A549 (cell line): ENCODE results near the gene LACTBL1. TPM values are rescaled to one million over a fixed set of nuclear protein-coding genes. Genes with fewer than 3 reads are reported as not detected.

Source experiments
- ATAC-seq, 2 experiments: fragments of 200-7000 bp in 1 of 2; fragments of >200 bp in 1 of 2; cut with Nextera tagmentation in 1 of 2; cut with Tn5 transposase in 1 of 2; 3 replicates each; pipeline versions ENCODE4 v1.8.0 to v1.9.1; 2018 to 2020; ENCODE audit warnings: mild to moderate bottlenecking in 1 of 2, moderate library complexity in 1 of 2
- CTCF ChIA-PET: fragments of 300-600 bp; sonication (Branson Sonifier 250); formaldehyde crosslinking; extraction: SDS; loops from one replicate; lab custom pipeline; 2021; ENCODE audit warnings: antibody characterized with exemption, inconsistent platforms; lab: Yijun Ruan, JAX
- POLR2A ChIA-PET: fragments of 350-600 bp; formaldehyde crosslinking; extraction: SDS; loops from one replicate; lab custom pipeline; 2021; ENCODE audit warnings: antibody characterized with exemption, inconsistent platforms; lab: Yijun Ruan, JAX
- DNase-seq, 2 experiments: peaks; one replicate each; pipeline versions ENCODE4 v3.0.0 to v3.0.0-alpha.2; 2011 to 2016; ENCODE audit warnings: low read depth in 1 of 2, low spot score in 1 of 2
- FAIRE-seq: peaks from 2 replicates; lab custom pipeline; 2011; peaks lifted over from hg19 to GRCh38; lab: Jason Lieb, UNC
- H3K27ac ChIP-seq, 2 experiments: fragments of >200 bp; sonication (Bioruptor Twin); formaldehyde crosslinking; 3 replicates each; pipeline ENCODE4 v1.5.1; 2016 to 2017
- H3K4me1 ChIP-seq: fragments of >200 bp; sonication (Bioruptor Twin); formaldehyde crosslinking; 3 replicates; pipeline ENCODE4 v1.6.1; 2016
- H3K4me2 ChIP-seq: fragments of >200 bp; sonication (Bioruptor Twin); formaldehyde crosslinking; 3 replicates; pipeline ENCODE4 v1.6.1; 2016
- H3K4me3 ChIP-seq: fragments of >200 bp; sonication (Bioruptor Twin); formaldehyde crosslinking; 3 replicates; pipeline ENCODE4 v1.5.1; 2016
- H3K9me3 ChIP-seq: fragments of >200 bp; sonication (Bioruptor Twin); formaldehyde crosslinking; 3 replicates; pipeline ENCODE4 v1.6.1; 2016
- ATOH8 ChIP-seq: fragments of 250-450 bp; sonication (Bioruptor Pico); IDR thresholded peaks from 2 replicates; pipeline ENCODE4 v1.5.0; 2020; ENCODE audit warnings: low read depth, mild to moderate bottlenecking, moderate library complexity
- BCL3 ChIP-seq: fragments of >200 bp; sonication (Bioruptor Twin); formaldehyde crosslinking; IDR thresholded peaks from 3 replicates; pipeline ENCODE4 v1.6.1; 2016
- CTCF ChIP-seq: fragments of >200 bp; sonication (Bioruptor Twin); formaldehyde crosslinking; IDR thresholded peaks from 3 replicates; pipeline ENCODE4 v1.5.1; 2016
- E2F6 ChIP-seq: IDR thresholded peaks from 2 replicates; pipeline ENCODE4 v1.6.1; 2012; ENCODE audit warnings: low read depth, borderline replicate concordance
- EHF ChIP-seq: fragments of 250-450 bp; sonication (Bioruptor Pico); IDR thresholded peaks from 2 replicates; pipeline ENCODE4 v1.5.0; 2020; ENCODE audit warnings: mild to moderate bottlenecking
- EHMT2 ChIP-seq: fragments of 200-600 bp; sonication (generic); IDR thresholded peaks from 2 replicates; pipeline ENCODE4 v1.6.1; 2016; ENCODE audit warnings: antibody characterized with exemption, low read depth, mild to moderate bottlenecking, moderate library complexity
- ESRRA ChIP-seq: fragments of 150-350 bp; IDR thresholded peaks from 2 replicates; pipeline ENCODE4 v1.6.1; 2014; ENCODE audit warnings: mild to moderate bottlenecking, low read length, borderline replicate concordance
- FOXS1 ChIP-seq: fragments of 250-450 bp; sonication (Bioruptor Pico); IDR thresholded peaks from 2 replicates; pipeline ENCODE4 v1.5.0; 2020; ENCODE audit warnings: mild to moderate bottlenecking, moderate library complexity
- HES2 ChIP-seq: fragments of >200 bp; sonication (Bioruptor Twin); formaldehyde crosslinking; IDR thresholded peaks from 2 replicates; pipeline ENCODE4 v1.6.1; 2016
- HMGXB4 ChIP-seq: fragments of 250-450 bp; sonication (Bioruptor Pico); IDR thresholded peaks from 2 replicates; pipeline ENCODE4 v1.5.0; 2021; ENCODE audit warnings: mild to moderate bottlenecking, moderate library complexity, borderline replicate concordance
- HOXB13 ChIP-seq: fragments of 250-450 bp; sonication (Bioruptor Pico); IDR thresholded peaks from 2 replicates; pipeline ENCODE4 v1.5.0; 2020; ENCODE audit warnings: low read depth, mild to moderate bottlenecking, moderate library complexity
- KDM1A ChIP-seq: fragments of 200-600 bp; sonication (generic); IDR thresholded peaks from 2 replicates; pipeline ENCODE4 v1.6.1; 2016; ENCODE audit warnings: low read depth, mild to moderate bottlenecking
- MAZ ChIP-seq: fragments of 150-350 bp; IDR thresholded peaks from 2 replicates; pipeline ENCODE4 v1.6.1; 2014; ENCODE audit warnings: antibody characterized with exemption, low read depth, low read length, borderline replicate concordance
- MYC ChIP-seq: IDR thresholded peaks from 2 replicates; pipeline ENCODE4 v1.6.1; 2012; ENCODE audit warnings: mild to moderate bottlenecking, inconsistent platforms, low read length, improper control_type of control experiment, borderline replicate concordance
- NPAS2 ChIP-seq: fragments of 250-450 bp; sonication (Bioruptor Pico); IDR thresholded peaks from 2 replicates; pipeline ENCODE4 v1.8.0; 2022; ENCODE audit warnings: mild to moderate bottlenecking, moderate library complexity, borderline replicate concordance
- NR3C1 ChIP-seq: fragments of >200 bp; sonication (Bioruptor Twin); formaldehyde crosslinking; IDR thresholded peaks from 3 replicates; pipeline ENCODE4 v1.6.1; 2017
- PHF8 ChIP-seq: fragments of 200-600 bp; sonication (generic); IDR thresholded peaks from 2 replicates; pipeline ENCODE4 v1.6.1; 2016; ENCODE audit warnings: low read depth, mild to moderate bottlenecking, antibody characterized with exemption, moderate library complexity, borderline replicate concordance
- RAD21 ChIP-seq, 2 experiments: fragments of >200 bp in 1 of 2; sonication (Bioruptor Twin) in 1 of 2; formaldehyde crosslinking in 1 of 2; IDR thresholded peaks in 1 of 2; conservative IDR thresholded peaks in 1 of 2; 2 replicates in 1 of 2; 3 replicates in 1 of 2; pipeline ENCODE4 v1.6.1; 2012 to 2018; ENCODE audit warnings: inconsistent platforms in 1 of 2
- RARB ChIP-seq: fragments of 250-450 bp; sonication (Bioruptor Pico); IDR thresholded peaks from 2 replicates; pipeline ENCODE4 v1.8.0; 2021; ENCODE audit warnings: mild to moderate bottlenecking, moderate library complexity
- SMC3 ChIP-seq: fragments of >200 bp; sonication (Bioruptor Twin); formaldehyde crosslinking; IDR thresholded peaks from 3 replicates; pipeline ENCODE4 v1.6.1; 2018; ENCODE audit warnings: inconsistent platforms
- USF2 ChIP-seq: fragments of 450-650 bp; IDR thresholded peaks from 2 replicates; pipeline ENCODE4 v1.6.1; 2014; ENCODE audit warnings: antibody characterized with exemption
- ZSCAN20 ChIP-seq: fragments of 250-450 bp; sonication (Bioruptor Pico); IDR thresholded peaks from 2 replicates; pipeline ENCODE4 v1.8.0; 2022; ENCODE audit warnings: mild to moderate bottlenecking, moderate library complexity
- whole genome bisulfite sequencing: methylation state at CpG from one replicate; pipeline ENCODE4 v1.1.6; 2017; ENCODE audit errors: missing lambda C conversion rate; 5-methylcytosine and 5-hydroxymethylcytosine counted together
- polyA plus RNA-seq, 4 experiments: library from polyadenylated mRNA; depleted of rRNA in 3 of 4; stranded (reverse); fragments of >200 nt; fragmentation: RNase III in 1 of 4; extraction: RNeasy Plus Mini Kit Qiagen cat#74134 plus additional on column Dnase treatment in 1 of 4; gene quantifications; 2 replicates in 3 of 4; 3 replicates in 1 of 4; pipeline ENCODE4 v1.2.3, GENCODE V29; 2011 to 2017

LACTBL1 gene
- polyA plus RNA-seq, 2 of the 4 experiments (the other 2 are of a cell fraction) = not detected

- TF ChIP-seq BCL3 = no peak
- TF ChIP-seq RAD21 (conservative IDR thresholded peaks at IDR 0.05 in 1 of 2, IDR thresholded peaks at IDR 0.05 in 1 of 2) = no peak
- no peak for TF ChIP-seq NPAS2 (CRISPR knock-in tag)
- TF ChIP-seq SMC3 = no peak
- no peak for TF ChIP-seq PHF8
- TF ChIP-seq RARB = no peak
- no peak for TF ChIP-seq HES2
Observed at GRCh38 chr1:23021834-23022233, 49.2 kb upstream of the LACTBL1 start (continued).

- peak overlapping the region; percentile 92 to 97 for H3K27ac ChIP-seq
- ChIA-PET POLR2A (interaction anchor here (0.6 kb wide), 1 partner anchor 323 kb away, joined by 3 read pairs; the partner anchor contains the start of gene HNRNPR), CTCF (no interaction called here)
- DNase-seq (no peak), ATAC-seq (no peak), FAIRE-seq (no peak)
- H3K4me3 ChIP-seq = peak overlapping the region; percentile 75
- TF ChIP-seq FOXS1 (CRISPR knock-in tag) (no peak), ESRRA (no peak), ATOH8 (CRISPR knock-in tag) (no peak), SMC3 (no peak), USF2 (no peak), EHMT2 (no peak), RAD21 (conservative IDR thresholded peaks at IDR 0.05 in 1 of 2, IDR thresholded peaks at IDR 0.05 in 1 of 2) (no peak), KDM1A (no peak), NR3C1 (no peak), MYC (no peak), EHF (CRISPR knock-in tag) (no peak)
- H3K9me3 ChIP-seq = 0 out of 3 replicates have a peak, but pooled peaks cover 2% of the 10 kb centered on the region
- WGBS = 40% methylated on average over 7 of the region's 7 CpGs
- H3K4me2 ChIP-seq = peak overlapping the region; percentile 98
- no peaks in the 10 kb centered on the region; the same call in 2 of the 3 replicates for H3K4me1 ChIP-seq
Observed at GRCh38 chr1:23020706-23021405, 48.2 kb upstream of the LACTBL1 start.

GRCh38 chr1:23019863-23020625 lies 47.4 kb upstream of the LACTBL1 start:
- under 1% methylated on average over 11 of the region's 42 CpGs for WGBS
- ChIA-PET CTCF (no interaction called here), POLR2A (interaction anchor here (0.7 to 1.5 kb wide), 2 partner anchors 10 to 325 kb away, joined by 3 to 8 read pairs; no protein-coding TSS in a partner anchor)
- Histone ChIP-seq H3K4me3 (peak overlapping the region; percentile 75), H3K4me1 (no peaks in the 10 kb centered on the region; the same call in 2 of the 3 replicates), H3K4me2 (peak overlapping the region; percentile 98), H3K9me3 (0 out of 3 replicates have a peak, but pooled peaks cover 2% of the 10 kb centered on the region), H3K27ac (peak overlapping the region; percentile 92 to 97)
- TF ChIP-seq CTCF (no peak), FOXS1 (CRISPR knock-in tag) (no peak), HOXB13 (CRISPR knock-in tag) (no peak), ZSCAN20 (CRISPR knock-in tag) (no peak), MAZ (no peak), HMGXB4 (no peak), EHF (CRISPR knock-in tag) (no peak), E2F6 (no peak)
- peak; percentile 8 to 41 for DNase-seq
- ATAC-seq = peak; percentile 48 to 50; a peak in 5 of 6 replicates
- no peak for FAIRE-seq
